Keratinocyte (primary cell): ENCODE measurements around the gene CDC42EP5. TPM values are rescaled to one million over a fixed set of nuclear protein-coding genes. Genes with fewer than 3 reads are reported as not detected.
A peak's percentile ranks its signal among the peaks of the same experiment; 100 is the strongest.

Source experiments
- DNase-seq: peaks from one replicate; pipeline ENCODE4 v3.0.0-alpha.2; 2011; ENCODE audit warnings: low read depth, missing footprints, low spot score
- FAIRE-seq: peaks from 2 replicates; lab custom pipeline; 2011; peaks lifted over from hg19 to GRCh38; lab: Jason Lieb, UNC
- H2AFZ ChIP-seq: 2 replicates; pipeline ENCODE4 v1.6.0; 2012; ENCODE audit warnings: low read length, control low read depth, inconsistent platforms; ENCODE audit not compliant: control insufficient read depth
- H3K27ac ChIP-seq: 2 replicates; pipeline ENCODE4 v1.5.1; 2011; ENCODE audit warnings: low read length; ENCODE audit not compliant: control insufficient read depth, insufficient read depth
- H3K27me3 ChIP-seq: 3 replicates; pipeline ENCODE4 v1.6.0; 2011; ENCODE audit warnings: low read length; ENCODE audit not compliant: control insufficient read depth, insufficient read depth; ENCODE audit errors: extremely low read depth
- H3K36me3 ChIP-seq, 2 experiments: 2 replicates in 1 of 2; 3 replicates in 1 of 2; pipeline ENCODE4 v1.5.1; 2011; ENCODE audit warnings: low read length in 2 of 2, mild to moderate bottlenecking in 1 of 2; ENCODE audit not compliant: control insufficient read depth in 2 of 2, insufficient read depth in 2 of 2; ENCODE audit errors: extremely low read depth in 1 of 2
- H3K4me1 ChIP-seq: 3 replicates; pipeline ENCODE4 v1.5.1; 2011; ENCODE audit warnings: low read length; ENCODE audit not compliant: control insufficient read depth, insufficient read depth; ENCODE audit errors: extremely low read depth
- H3K4me2 ChIP-seq: 3 replicates; pipeline ENCODE4 v1.6.0; 2011; ENCODE audit warnings: low read depth, low read length; ENCODE audit not compliant: control insufficient read depth, insufficient read depth; ENCODE audit errors: extremely low read depth
- H3K4me3 ChIP-seq, 3 experiments: fragments of 200-600 bp in 1 of 3; sonication (generic) in 1 of 3; 2 replicates in 2 of 3; 3 replicates in 1 of 3; pipeline ENCODE4 v1.5.1; 2011 to 2016; ENCODE audit warnings: low read length in 3 of 3, mild to moderate bottlenecking in 3 of 3, control low read depth in 2 of 3, inconsistent platforms in 1 of 3, low read depth in 1 of 3, mixed read lengths in 1 of 3, mixed run types in 1 of 3, moderate library complexity in 1 of 3; ENCODE audit not compliant: control insufficient read depth in 2 of 3, insufficient read depth in 2 of 3; ENCODE audit errors: extremely low read depth in 1 of 3
- H3K79me2 ChIP-seq: 2 replicates; pipeline ENCODE4 v1.6.0; 2012; ENCODE audit warnings: low read length; ENCODE audit not compliant: control insufficient read depth, insufficient read depth
- H3K9ac ChIP-seq: 3 replicates; pipeline ENCODE4 v1.6.0; 2011; ENCODE audit warnings: low read length; ENCODE audit not compliant: control insufficient read depth, insufficient read depth; ENCODE audit errors: extremely low read depth
- H3K9me1 ChIP-seq: 3 replicates; pipeline ENCODE4 v1.6.0; 2011; ENCODE audit warnings: low read length; ENCODE audit not compliant: control insufficient read depth, insufficient read depth; ENCODE audit errors: extremely low read depth
- H3K9me3 ChIP-seq: 2 replicates; pipeline ENCODE4 v1.5.1; 2012; ENCODE audit warnings: low read depth, low read length; ENCODE audit not compliant: control insufficient read depth
- H4K20me1 ChIP-seq: 3 replicates; pipeline ENCODE4 v1.6.0; 2011; ENCODE audit warnings: low read length; ENCODE audit not compliant: control insufficient read depth, insufficient read depth; ENCODE audit errors: extremely low read depth
- EZH2 ChIP-seq: IDR thresholded peaks from one replicate; pipeline ENCODE4 v1.6.1; 2012; ENCODE audit warnings: inconsistent platforms, mild to moderate bottlenecking, low read length, moderate library complexity
- dilution Hi-C: fragments of 300-500 bp; cut with MboI; formaldehyde crosslinking; loops from one replicate; pipeline ENCODE4 v1.7.0; 2020; ENCODE audit warnings: low sequenced_read_pairs; ENCODE audit not compliant: extremely low pct_ligation_motif_present
- polyA plus RNA-seq, 5 experiments: library from polyadenylated mRNA; depleted of rRNA in 3 of 5; stranded (reverse) in 3 of 5; stranded (forward) in 1 of 5; unstranded in 1 of 5; fragments of >200 nt; gene quantifications; 1 replicate in 1 of 5; 2 replicates in 3 of 5; 3 replicates in 1 of 5; pipeline versions ENCODE4 v1.2.1 to v1.2.3, GENCODE V29; 2011 to 2012; ENCODE audit warnings: missing spikeins in 2 of 5, low read depth in 1 of 5, low replicate concordance in 1 of 5
- TF ChIP-seq, protein P1 (sequence below), 3 experiments: IDR thresholded peaks in 1 of 3; conservative IDR thresholded peaks in 1 of 3; optimal IDR thresholded peaks in 1 of 3; 2 replicates in 2 of 3; 3 replicates in 1 of 3; pipeline versions ENCODE3 to v1.5.1; 2011; ENCODE audit warnings: low read length in 3 of 3, mild to moderate bottlenecking in 3 of 3, moderate library complexity in 2 of 3, control low read depth in 1 of 3, inconsistent platforms in 1 of 3; ENCODE audit not compliant: insufficient read depth in 2 of 3; ENCODE audit errors: extremely low read depth in 1 of 3

Gene CDC42EP5
- polyA plus RNA-seq, 1 donor (not counting 4 experiments of a cell fraction or from before 2014, with no cell fraction given), result 8.6 TPM

DNA sequence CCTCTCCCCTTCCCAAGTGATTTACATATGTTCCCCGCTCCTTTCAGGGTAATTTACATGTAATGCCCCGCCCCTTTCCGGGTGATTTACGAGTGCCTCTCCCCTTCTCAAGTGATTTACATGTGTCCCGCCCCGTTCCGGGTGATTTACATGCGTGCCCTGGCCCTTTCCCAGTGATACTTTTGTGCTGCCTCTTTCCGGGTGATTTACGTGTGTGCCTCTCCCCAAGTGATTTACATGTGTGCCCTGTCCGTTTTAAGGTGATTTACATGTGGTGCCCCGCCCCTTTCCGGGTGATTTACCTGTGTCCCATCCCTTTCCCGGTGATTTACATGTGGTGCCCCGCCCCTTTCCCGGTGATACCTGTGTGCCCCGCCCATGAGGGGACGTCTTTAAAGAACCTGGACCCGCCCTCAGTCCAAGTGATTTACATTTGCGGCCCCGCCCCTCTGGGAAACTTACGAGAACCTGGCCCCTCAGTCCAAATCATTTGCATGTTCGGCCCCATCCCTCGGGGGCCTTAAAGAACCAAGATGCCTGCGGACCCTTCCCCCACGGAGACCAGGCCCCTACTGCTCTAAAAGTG lies 9.0 kb downstream of the CDC42EP5 start:
- Histone ChIP-seq H3K27ac (peak overlapping the region; percentile 87), H3K9ac (peak overlapping the region; percentile 75), H3K79me2 (peaks cover 25% of the 10 kb centered on the region), H3K27me3 (no peaks in the 10 kb centered on the region), H3K4me1 (peaks cover 7% of the 10 kb centered on the region), H3K9me3 (no peaks in the 10 kb centered on the region), H2AFZ (peak overlapping the region; percentile 60), H3K36me3 (peaks cover under 1 to 17% of the 10 kb centered on the region in 2 experiments), H3K9me1 (no peaks in the 10 kb centered on the region), H4K20me1 (peaks cover 5% of the 10 kb centered on the region), H3K4me3 (peak overlapping the region; percentile 52 to 79 (median 73)), H3K4me2 (peak overlapping the region; percentile 76)
- FAIRE-seq (no peak), DNase-seq (peak; percentile 97)
- TF ChIP-seq EZH2, result no peak
- TF ChIP-seq, protein P1, sequence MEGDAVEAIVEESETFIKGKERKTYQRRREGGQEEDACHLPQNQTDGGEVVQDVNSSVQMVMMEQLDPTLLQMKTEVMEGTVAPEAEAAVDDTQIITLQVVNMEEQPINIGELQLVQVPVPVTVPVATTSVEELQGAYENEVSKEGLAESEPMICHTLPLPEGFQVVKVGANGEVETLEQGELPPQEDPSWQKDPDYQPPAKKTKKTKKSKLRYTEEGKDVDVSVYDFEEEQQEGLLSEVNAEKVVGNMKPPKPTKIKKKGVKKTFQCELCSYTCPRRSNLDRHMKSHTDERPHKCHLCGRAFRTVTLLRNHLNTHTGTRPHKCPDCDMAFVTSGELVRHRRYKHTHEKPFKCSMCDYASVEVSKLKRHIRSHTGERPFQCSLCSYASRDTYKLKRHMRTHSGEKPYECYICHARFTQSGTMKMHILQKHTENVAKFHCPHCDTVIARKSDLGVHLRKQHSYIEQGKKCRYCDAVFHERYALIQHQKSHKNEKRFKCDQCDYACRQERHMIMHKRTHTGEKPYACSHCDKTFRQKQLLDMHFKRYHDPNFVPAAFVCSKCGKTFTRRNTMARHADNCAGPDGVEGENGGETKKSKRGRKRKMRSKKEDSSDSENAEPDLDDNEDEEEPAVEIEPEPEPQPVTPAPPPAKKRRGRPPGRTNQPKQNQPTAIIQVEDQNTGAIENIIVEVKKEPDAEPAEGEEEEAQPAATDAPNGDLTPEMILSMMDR (optimal IDR thresholded peaks at IDR 0.05 in 1 of 3, IDR thresholded peaks at IDR 0.05 in 1 of 3, conservative IDR thresholded peaks at IDR 0.05 in 1 of 3; ENCODE audit: extremely low read depth in 1 of 3, insufficient read depth in 2 of 3, low read length in 3 of 3), result no peak
- dilution Hi-C loops, result no loop called here

DNA sequence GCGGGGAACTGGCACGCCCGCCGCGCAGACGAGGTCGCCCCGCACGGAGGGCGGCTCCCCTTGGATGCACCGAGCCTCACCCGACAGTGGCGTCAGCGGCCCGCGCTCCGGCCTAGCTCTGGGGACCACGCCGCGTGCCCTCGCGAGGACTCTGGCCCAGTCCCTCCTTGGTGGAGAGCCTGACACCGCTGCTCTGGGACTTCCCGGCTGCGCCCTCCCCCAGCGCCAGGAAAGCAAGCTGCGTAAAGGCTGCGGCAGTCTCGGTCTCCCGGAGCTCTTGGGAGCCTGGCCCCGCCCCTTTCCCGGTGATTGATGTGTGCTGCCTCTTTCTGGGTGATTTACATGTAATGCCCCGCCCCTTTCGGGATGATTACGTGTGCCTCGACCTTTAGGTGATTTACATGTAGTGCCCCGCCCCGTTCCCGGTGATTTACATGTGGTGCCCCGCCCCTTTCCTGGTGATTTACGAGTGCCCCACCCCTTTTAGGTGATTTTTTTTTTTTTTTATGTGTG lies 9.5 kb downstream of the CDC42EP5 start, which contains the start of gene LENG9:
Gene LENG9 (minus strand): TSS at position 248 of the 513 bp plus-strand sequence. CDS start 252 bp downstream, outside the sequence.
- no peak for TF ChIP-seq EZH2
- TF ChIP-seq, protein P1 (optimal IDR thresholded peaks at IDR 0.05 in 1 of 3, IDR thresholded peaks at IDR 0.05 in 1 of 3, conservative IDR thresholded peaks at IDR 0.05 in 1 of 3; ENCODE audit: extremely low read depth in 1 of 3, insufficient read depth in 2 of 3, low read length in 3 of 3), result no peak
- Histone ChIP-seq H4K20me1 (peaks cover 5% of the 10 kb centered on the region), H3K4me2 (peak within 1 kb of the TSS; percentile 77), H3K79me2 (peaks cover 31% of the 10 kb centered on the region), H3K9ac (peak within 1 kb of the TSS; percentile 75), H2AFZ (peak within 1 kb of the TSS; percentile 60), H3K36me3 (peaks cover 6 to 22% of the 10 kb centered on the region in 2 experiments), H3K27ac (peak within 1 kb of the TSS; percentile 87), H3K27me3 (no peaks in the 10 kb centered on the region), H3K9me1 (no peaks in the 10 kb centered on the region), H3K4me1 (peaks cover 7% of the 10 kb centered on the region), H3K4me3 (peak within 1 kb of the TSS; percentile 60 to 79 (median 73)), H3K9me3 (no peaks in the 10 kb centered on the region)
- dilution Hi-C loops, result no loop called here
- peak; percentile 87 for FAIRE-seq
- DNase-seq, result no peak
